ENCODE measurements around the gene EFCC1. TPM values are rescaled to one million over a fixed set of nuclear protein-coding genes. Genes with fewer than 3 reads are reported as not detected.
A peak's percentile ranks its signal among the peaks of the same experiment; 100 is the strongest.

EFCC1 gene
- total RNA-seq, 4 donors from 2014 or later, result 3.3 to 40.4 (median 4.0) TPM

DNA sequence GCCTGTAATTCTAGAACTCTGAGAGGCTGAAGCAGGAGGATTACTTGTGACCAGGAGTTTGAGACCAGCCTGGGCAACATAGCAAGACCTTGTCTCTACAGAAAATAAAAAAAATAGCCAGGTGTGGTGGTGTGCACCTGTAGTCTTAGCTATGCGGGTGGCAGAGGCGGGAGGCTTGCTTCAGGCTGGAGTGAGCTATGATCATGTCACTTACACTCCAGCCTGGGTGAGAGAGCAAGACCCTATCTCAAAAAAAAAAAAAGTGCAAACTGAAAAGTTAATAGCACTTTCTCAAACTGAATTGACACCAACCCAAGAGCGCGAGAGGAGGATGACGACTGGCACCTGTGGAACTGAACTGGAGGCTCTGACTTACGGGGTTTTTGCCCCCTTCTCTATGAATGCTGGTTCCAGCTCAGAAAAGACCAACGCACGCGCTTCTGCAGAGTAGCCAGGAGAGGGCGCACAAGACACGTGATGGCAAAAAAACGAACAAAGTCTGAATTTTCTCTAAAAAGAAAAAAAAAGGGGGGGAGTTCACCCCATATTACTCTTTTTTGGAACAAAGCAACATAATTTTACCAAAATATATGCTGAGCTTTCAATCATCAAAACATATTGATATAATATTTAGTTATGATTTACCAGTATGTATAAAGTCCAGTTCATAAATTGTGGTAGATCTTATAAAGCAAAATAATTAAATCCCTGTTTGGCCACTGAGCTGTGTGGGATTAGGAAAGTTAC, 30.9 kb upstream of the EFCC1 start:
- no peaks in the 10 kb centered on the region for H3K9me3 ChIP-seq
- H3K27me3 ChIP-seq, result no peaks in the 10 kb centered on the region
- DNase-seq, result peak in 2 of 3 donors; percentile 41 to 64
- no peak for TF ChIP-seq POLR2A (IDR thresholded peaks at IDR 0.05)
- peak; percentile 57 to 91 (median 82) for TF ChIP-seq CTCF (IDR thresholded peaks at IDR 0.05)
- peaks cover 0 to 3% (median 0%) of the 10 kb centered on the region in 4 donors for H3K4me1 ChIP-seq
- no peaks in the 10 kb centered on the region for H3K36me3 ChIP-seq
- H3K27ac ChIP-seq, result no peak overlapping the region
- H3K4me3 ChIP-seq, result no peak overlapping the region

DNA sequence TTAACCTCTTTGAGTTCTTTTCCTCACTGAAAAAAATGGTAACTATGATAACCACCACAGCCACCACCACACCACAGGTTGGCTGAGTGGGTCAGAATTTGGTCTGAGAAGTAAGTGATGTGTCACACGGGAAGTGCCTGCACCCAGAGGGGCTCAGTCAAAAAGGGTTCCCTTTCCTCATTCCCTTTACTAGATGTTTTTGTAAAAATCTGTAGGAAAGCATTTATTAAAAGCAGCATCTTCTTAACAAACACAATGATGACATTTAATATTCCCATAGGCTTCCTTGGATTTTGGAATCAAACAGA, 30.4 kb upstream of the EFCC1 start:
- Histone ChIP-seq H3K27ac (peak overlapping the region in 1 of 4 donors; percentile 65), H3K4me3 (no peak overlapping the region), H3K36me3 (no peaks in the 10 kb centered on the region), H3K27me3 (no peaks in the 10 kb centered on the region), H3K9me3 (no peaks in the 10 kb centered on the region), H3K4me1 (peaks cover 0 to 3% (median 0%) of the 10 kb centered on the region in 4 donors)
- no peak for TF ChIP-seq POLR2A (IDR thresholded peaks at IDR 0.05)
- TF ChIP-seq CTCF (IDR thresholded peaks at IDR 0.05), result no peak
- no peak for DNase-seq

- Histone ChIP-seq H3K27ac (peak overlapping the region in 2 of 4 donors; percentile 25 to 65), H3K4me3 (no peak overlapping the region), H3K9me3 (no peaks in the 10 kb centered on the region), H3K36me3 (no peaks in the 10 kb centered on the region), H3K4me1 (peaks cover 0 to 3% (median 0%) of the 10 kb centered on the region in 4 donors), H3K27me3 (no peaks in the 10 kb centered on the region)
- no peak for DNase-seq
- no peak for TF ChIP-seq POLR2A (IDR thresholded peaks at IDR 0.05)
- no peak for TF ChIP-seq CTCF (IDR thresholded peaks at IDR 0.05)
Measured at GRCh38 chr3:128971421-128972100, 29.5 kb upstream of the EFCC1 start.

- H3K27me3 ChIP-seq, result no peaks in the 10 kb centered on the region
- H3K27ac ChIP-seq, result no peak overlapping the region
- H3K4me1 ChIP-seq, result peaks cover 0 to 3% (median 0%) of the 10 kb centered on the region in 4 donors
- H3K36me3 ChIP-seq, result no peaks in the 10 kb centered on the region
- no peak for TF ChIP-seq POLR2A (IDR thresholded peaks at IDR 0.05)
- no peak for TF ChIP-seq CTCF (IDR thresholded peaks at IDR 0.05)
- DNase-seq, result no peak
- no peaks in the 10 kb centered on the region for H3K9me3 ChIP-seq
- no peak overlapping the region for H3K4me3 ChIP-seq
Measured at GRCh38 chr3:128973988-128974564, 27.0 kb upstream of the EFCC1 start.

DNA sequence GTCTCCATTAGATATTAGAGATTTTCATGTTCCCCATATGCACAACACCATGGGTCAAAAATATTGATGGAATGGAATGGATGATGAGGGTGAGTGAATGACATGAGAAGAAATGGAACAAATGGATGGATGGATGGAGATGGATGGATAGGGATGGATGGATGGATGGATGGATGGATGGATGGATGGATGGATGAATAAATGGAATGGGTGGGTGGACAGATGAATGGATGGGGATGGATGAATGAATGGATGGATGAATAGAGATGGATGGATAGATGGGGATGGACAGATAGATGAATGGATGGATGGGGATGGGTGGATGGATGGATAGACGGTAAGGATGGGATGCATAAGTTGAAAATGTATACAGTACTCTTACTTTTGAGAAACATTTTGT, 25.8 kb upstream of the EFCC1 start:
- no peak for DNase-seq
- no peak for TF ChIP-seq POLR2A (IDR thresholded peaks at IDR 0.05)
- TF ChIP-seq CTCF (IDR thresholded peaks at IDR 0.05), result no peak
- Histone ChIP-seq H3K4me1 (peaks cover 0 to 2% (median 0%) of the 10 kb centered on the region in 4 donors), H3K27me3 (no peaks in the 10 kb centered on the region), H3K36me3 (no peaks in the 10 kb centered on the region), H3K4me3 (no peak overlapping the region), H3K9me3 (no peaks in the 10 kb centered on the region), H3K27ac (no peak overlapping the region)

Measured in Peyer's patch (tissue), 4 donors.